Stimulated activated naive CD4-positive, alpha-beta T cell (primary cell): ENCODE data around the gene LILRA6.
"Not testable (repeated sequence)": the region's sequence is repeated elsewhere in the genome, so short reads cannot be mapped to it uniquely, and the experiment has no call there.

ENCODE experiments used
- DNase-seq, 6 experiments: peaks; one replicate each; lab custom pipeline; 2025; lab: John Stamatoyannopoulos, UW

LILRA6 gene

GRCh38 chr19:54231077-54231931 lies 11.3 kb downstream of the LILRA6 start:
- peak; percentile 55 to 79 (median 73) for DNase-seq

GRCh38 chr19:54230031-54230430 lies 12.6 kb downstream of the LILRA6 start:
- DNase-seq: no peak

DNA sequence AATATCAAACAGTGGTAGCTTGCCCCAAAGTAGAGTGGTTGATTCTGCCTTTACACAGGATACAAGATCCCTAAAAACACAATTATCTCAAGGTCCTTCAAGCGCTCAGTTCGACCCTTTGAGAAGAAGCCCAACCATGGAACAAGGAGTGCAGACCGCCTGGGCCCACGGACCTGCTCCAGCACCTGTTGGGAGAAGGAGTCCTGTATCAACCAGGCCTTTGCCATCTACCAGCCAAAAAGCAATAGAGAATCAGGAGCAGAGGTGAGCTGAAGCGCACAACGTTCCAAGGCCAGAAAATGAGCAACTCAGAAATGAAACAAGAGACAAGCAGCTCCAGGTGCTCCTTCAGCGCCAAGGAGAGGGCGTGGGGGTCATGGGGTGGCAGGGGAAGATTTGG lies 13.4 kb downstream of the LILRA6 start:
- no peak for DNase-seq

DNA sequence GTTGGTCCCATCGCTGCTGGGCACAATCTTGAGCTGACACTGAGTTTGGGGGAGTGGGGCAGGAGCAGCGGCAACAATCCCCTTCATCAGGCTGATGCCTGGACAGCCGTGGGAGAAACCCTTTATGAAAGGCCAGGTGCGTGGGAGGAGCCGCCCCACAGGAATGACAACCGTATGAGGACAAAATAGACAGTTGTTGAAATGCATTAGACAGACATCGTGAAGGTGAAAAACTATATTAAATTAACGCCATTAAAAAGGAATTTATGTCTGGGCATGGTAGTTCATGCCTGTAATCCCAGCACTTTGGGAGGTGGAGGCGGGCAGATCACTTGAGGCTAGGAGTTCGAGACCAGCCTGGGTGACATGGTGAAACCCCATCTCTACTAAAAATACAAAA lies 18.0 kb downstream of the LILRA6 start:
- DNase-seq: not testable (repeated sequence)

- DNase-seq: not testable (repeated sequence)
These were observed 18.7 kb downstream of the LILRA6 start for GRCh38 chr19:54223937-54224281.

- DNase-seq: not testable (repeated sequence)
These were observed 19.2 kb downstream of the LILRA6 start for GRCh38 chr19:54223277-54223936.

DNA sequence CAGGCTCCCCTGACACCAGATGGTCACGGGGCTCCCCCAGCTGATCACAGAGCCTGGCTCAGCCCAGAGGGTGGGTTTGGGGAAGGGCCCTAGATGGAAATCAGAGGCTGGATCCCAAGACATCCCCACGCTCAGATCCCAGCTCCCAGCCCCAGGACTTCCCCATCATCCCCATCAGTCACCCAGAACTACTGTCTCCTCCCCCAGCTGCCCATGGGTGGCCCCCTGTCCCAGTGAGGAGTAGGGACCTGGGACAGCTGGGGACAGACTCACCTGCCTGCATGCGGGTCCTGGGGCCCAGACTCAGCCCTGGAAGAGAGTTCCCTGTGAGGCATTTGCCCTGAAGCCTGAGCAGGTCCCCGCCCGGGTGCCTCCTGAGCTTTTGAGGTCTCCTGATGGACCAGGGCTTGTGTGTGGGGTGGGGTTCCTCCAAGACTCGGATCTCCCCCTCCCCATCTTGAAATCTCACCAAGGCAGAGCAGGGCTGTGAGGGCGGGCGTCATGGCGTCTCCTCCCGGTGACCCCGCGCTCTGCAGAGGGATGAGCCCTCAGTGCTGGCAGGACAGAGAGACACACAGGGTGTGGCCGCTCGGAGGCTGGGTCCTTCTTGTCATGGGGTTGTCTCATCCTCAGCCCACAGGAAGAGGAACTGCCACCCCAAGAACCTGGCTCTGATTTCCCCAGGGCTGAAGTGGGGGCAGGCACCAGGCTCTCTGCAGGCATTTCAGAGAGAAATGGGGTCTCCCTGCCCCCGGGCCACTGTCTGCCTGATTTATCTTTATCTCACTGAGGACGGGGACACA lies 19.9 kb downstream of the LILRA6 start, which contains the start of gene LILRB3:
Gene LILRB3 (minus strand): TSS at position 534 of the 803 bp plus-strand sequence. CDS start 31 bp downstream, at position 503.
- DNase-seq: not testable (repeated sequence)

- not testable (repeated sequence) for DNase-seq
These were observed 20.6 kb downstream of the LILRA6 start for GRCh38 chr19:54221947-54222346.

DNA sequence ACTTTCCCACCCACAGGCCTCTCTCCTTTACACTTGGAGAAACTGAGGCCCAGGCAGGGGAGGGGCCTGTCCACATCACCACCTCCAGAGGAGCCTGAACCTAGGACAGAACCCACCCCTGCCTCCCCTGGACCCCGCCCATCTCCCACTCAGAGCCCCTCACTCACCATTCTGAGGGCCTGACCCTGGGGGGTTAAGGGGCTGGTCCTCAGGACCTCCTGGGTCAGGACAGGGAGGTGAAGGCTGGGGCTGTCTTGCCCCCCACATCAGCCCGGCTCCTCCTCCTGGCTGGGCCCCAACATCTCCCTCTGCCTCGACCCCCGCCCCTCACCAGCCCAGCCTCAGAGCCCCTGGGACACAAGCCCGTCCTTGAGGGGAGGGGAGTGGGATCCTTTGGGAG lies 22.9 kb downstream of the LILRA6 start:
- DNase-seq: not testable (repeated sequence)

- DNase-seq: no peak
These were observed 23.5 kb downstream of the LILRA6 start for GRCh38 chr19:54218960-54219661.

- DNase-seq: no peak
These were observed 24.3 kb downstream of the LILRA6 start for GRCh38 chr19:54218259-54218658.

GRCh38 chr19:54217517-54218247 lies 24.9 kb downstream of the LILRA6 start:
- not testable (repeated sequence) for DNase-seq

- DNase-seq: no peak
These were observed 25.7 kb downstream of the LILRA6 start for GRCh38 chr19:54216869-54217268.

GRCh38 chr19:54214734-54215133 lies 27.9 kb downstream of the LILRA6 start:
- not testable (repeated sequence) for DNase-seq

- not testable (repeated sequence) for DNase-seq
These were observed 28.4 kb downstream of the LILRA6 start for GRCh38 chr19:54214217-54214616.

DNA sequence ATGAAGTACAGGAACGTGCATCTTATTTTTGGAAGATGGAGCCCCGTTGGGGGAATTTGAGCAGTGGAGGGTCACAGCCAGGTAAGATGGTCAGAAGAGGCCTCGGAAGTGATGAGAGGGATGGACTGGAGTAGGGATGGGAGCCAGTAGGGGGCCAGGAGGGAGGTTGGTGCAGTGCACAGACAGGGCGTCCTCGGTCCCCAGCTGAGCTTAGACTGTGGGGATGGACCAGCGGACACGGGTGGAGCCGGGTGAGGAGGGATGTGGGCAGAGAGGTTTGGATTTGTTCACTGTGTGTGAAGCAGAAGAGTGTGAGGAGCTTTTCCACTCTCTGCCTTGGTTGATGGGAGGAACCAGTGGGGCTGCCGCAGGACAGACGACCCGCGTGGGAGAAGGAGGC lies 31.4 kb downstream of the LILRA6 start:
- no peak for DNase-seq

DNA sequence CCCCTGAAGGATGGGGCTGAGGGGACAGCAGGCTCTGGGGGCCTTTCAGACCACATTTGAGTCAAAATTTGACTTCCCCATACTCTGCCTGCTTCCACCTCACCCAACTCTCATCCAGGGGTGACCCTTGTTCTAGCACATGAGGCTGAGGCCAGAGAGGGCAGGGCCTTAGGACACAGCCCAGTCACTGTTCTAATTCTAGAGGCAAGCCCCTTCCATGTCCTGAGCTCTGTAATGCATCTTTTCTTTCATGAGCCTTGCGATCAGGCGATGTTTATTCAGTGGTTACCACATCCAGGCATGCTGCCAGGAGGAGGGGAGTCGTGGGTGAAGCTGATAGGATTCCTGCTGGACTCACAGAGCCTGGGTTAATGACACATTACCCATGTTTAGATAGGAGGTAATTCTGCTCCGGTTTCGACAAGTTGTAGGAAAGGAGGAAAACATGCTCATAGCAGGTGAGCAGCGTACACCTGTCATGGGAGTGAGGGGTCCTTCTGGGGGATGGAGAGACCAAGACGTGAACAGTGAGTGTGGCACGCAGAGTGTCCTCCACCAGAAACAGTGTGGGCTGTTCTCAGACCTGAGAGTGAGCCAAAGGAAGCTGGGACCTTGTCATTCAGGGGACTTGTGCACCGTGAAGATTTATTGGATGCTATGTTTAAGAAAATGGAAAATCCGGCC lies 32.6 kb downstream of the LILRA6 start:
- DNase-seq: no peak

GRCh38 chr19:54209058-54209810 lies 33.4 kb downstream of the LILRA6 start:
- DNase-seq: no peak

GRCh38 chr19:54208784-54209057 lies 33.9 kb downstream of the LILRA6 start:
- no peak for DNase-seq
